Esophagus muscularis mucosa (tissue), 4 donors: ENCODE results near the gene RAD18. TPM values are rescaled to one million over a fixed set of nuclear protein-coding genes. Genes with fewer than 3 reads are reported as not detected.

ENCODE experiments used
- DNase-seq: peaks from one replicate; pipeline ENCODE4 v3.0.0-alpha.2; 2017; ENCODE audit errors: extremely low spot score
- H3K27ac ChIP-seq, 4 donors: fragments of 200-600 bp; sonication (generic); replicated peaks in 1 of 4; 1 replicate in 3 of 4; 2 replicates in 1 of 4; pipeline ENCODE4 v1.5.1; 2016 to 2019; ENCODE audit warnings: mild to moderate bottlenecking in 1 of 4
- H3K27me3 ChIP-seq, 4 donors: fragments of 200-600 bp; sonication (generic); one replicate each; pipeline versions ENCODE4 v1.5.1 to v1.6.0; 2016 to 2019
- H3K36me3 ChIP-seq, 4 donors: fragments of 200-600 bp; sonication (generic); one replicate each; pipeline ENCODE4 v1.5.1; 2016 to 2019
- H3K4me1 ChIP-seq, 4 donors: fragments of 200-600 bp; sonication (generic); one replicate each; pipeline ENCODE4 v1.5.1; 2016 to 2019
- H3K4me3 ChIP-seq, 4 donors: fragments of 200-600 bp; sonication (generic); 1 replicate in 2 of 4; 2 replicates in 2 of 4; pipeline ENCODE4 v1.5.1; 2016 to 2019; ENCODE audit warnings: mild to moderate bottlenecking in 4 of 4, moderate library complexity in 1 of 4
- H3K9me3 ChIP-seq, 4 donors: fragments of 200-600 bp; sonication (generic); 1 replicate in 3 of 4; 2 replicates in 1 of 4; pipeline ENCODE4 v1.5.1; 2016 to 2019
- EP300 ChIP-seq: sonication (generic); formaldehyde crosslinking; IDR thresholded peaks from one replicate; pipeline ENCODE4 v1.6.1; 2017; ENCODE audit warnings: antibody characterized with exemption
- POLR2A ChIP-seq: fragments of 450-650 bp; IDR thresholded peaks from one replicate; pipeline ENCODE4 v1.6.1; 2017; ENCODE audit warnings: antibody characterized with exemption, moderate library complexity, mild to moderate bottlenecking, low read depth
- POLR2AphosphoS5 ChIP-seq, 2 donors: sonication (generic); formaldehyde crosslinking; IDR thresholded peaks; one replicate each; pipeline ENCODE4 v1.6.1; 2017; ENCODE audit warnings: antibody characterized with exemption in 2 of 2
- WGBS: methylation state at CpG from one replicate; pipeline ENCODE4 v1.1.5; 2018; 5-methylcytosine and 5-hydroxymethylcytosine counted together
- intact Hi-C: fragments of 100-400 bp; cut with DNase I; formaldehyde crosslinking; loops from one replicate; pipeline ENCODE4 v1.15.1; 2023
- total RNA-seq, 4 donors: library from RNA; depleted of rRNA; stranded (reverse); fragments of >200 nt; gene quantifications; one replicate each; pipeline versions ENCODE4 v1.1.0 to v1.2.1, GENCODE V29; 2016
- TF ChIP-seq, protein P1 (sequence below), 3 experiments: fragments of 200-600 bp in 2 of 3; fragments of 450-650 bp in 1 of 3; sonication (generic) in 2 of 3; IDR thresholded peaks; one replicate each; pipeline ENCODE4 v1.5.1; 2017 to 2019; ENCODE audit warnings: antibody characterized with exemption in 3 of 3, mild to moderate bottlenecking in 2 of 3, moderate library complexity in 1 of 3

The RAD18 gene
- total RNA-seq, 4 donors from 2014 or later = 3.4 to 6.6 (median 5.2) TPM

DNA sequence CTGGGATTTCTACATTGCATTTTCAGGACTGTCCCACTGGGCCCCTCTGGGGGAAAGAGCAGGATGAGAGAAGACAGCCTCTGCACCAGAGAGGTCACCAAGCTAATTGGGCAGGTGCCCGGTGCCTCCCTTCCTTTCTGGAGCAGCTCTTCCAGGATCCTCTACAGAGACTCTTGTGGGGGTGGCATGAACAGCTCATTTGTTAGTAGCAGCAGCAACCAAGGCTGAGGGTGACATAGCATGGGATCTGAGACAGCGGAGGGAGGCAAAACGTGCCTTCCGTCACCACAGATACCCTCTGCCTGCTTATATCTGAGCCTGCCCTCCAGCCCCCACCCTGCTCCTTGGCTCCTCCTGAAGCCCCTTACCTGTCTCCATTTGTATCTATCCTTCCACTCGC lies 110.8 kb downstream of the RAD18 start:
- H3K9me3 ChIP-seq = no peaks in the 10 kb centered on the region
- DNase-seq = no peak
- H3K27ac ChIP-seq = no peak overlapping the region
- no peaks in the 10 kb centered on the region for H3K27me3 ChIP-seq
- peaks cover 0 to 8% (median 0%) of the 10 kb centered on the region in 4 donors for H3K4me1 ChIP-seq
- intact Hi-C loops = no loop called here
- no peaks in the 10 kb centered on the region for H3K36me3 ChIP-seq
- H3K4me3 ChIP-seq = no peak overlapping the region
- WGBS = 85% methylated on average over 4 of the region's 5 CpGs
- no peak for TF ChIP-seq POLR2A
- no peak for TF ChIP-seq POLR2AphosphoS5 (IDR thresholded peaks at IDR 0.05)
- TF ChIP-seq, protein P1, sequence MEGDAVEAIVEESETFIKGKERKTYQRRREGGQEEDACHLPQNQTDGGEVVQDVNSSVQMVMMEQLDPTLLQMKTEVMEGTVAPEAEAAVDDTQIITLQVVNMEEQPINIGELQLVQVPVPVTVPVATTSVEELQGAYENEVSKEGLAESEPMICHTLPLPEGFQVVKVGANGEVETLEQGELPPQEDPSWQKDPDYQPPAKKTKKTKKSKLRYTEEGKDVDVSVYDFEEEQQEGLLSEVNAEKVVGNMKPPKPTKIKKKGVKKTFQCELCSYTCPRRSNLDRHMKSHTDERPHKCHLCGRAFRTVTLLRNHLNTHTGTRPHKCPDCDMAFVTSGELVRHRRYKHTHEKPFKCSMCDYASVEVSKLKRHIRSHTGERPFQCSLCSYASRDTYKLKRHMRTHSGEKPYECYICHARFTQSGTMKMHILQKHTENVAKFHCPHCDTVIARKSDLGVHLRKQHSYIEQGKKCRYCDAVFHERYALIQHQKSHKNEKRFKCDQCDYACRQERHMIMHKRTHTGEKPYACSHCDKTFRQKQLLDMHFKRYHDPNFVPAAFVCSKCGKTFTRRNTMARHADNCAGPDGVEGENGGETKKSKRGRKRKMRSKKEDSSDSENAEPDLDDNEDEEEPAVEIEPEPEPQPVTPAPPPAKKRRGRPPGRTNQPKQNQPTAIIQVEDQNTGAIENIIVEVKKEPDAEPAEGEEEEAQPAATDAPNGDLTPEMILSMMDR (IDR thresholded peaks at IDR 0.05) = no peak
- TF ChIP-seq EP300 = no peak

DNA sequence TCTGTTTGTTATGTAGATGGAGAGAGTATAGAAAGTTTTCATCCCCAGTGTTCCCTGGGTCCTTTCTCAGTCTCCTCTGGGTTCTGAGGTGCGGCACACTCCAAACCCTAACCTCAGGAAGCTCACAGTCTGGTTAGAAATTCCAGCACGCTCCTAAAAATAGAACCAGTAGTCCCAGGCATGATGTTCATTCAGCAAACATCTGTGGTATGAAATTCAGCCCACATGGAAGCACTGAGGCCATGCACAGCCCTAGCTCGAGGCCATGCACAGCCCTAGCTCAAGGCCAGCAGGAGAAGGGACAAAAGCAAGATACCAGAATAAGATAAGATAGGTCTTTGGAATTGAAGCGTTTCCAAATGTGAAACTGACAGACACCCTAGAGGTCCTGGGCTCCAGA lies 111.6 kb downstream of the RAD18 start:
- H3K27ac ChIP-seq = no peak overlapping the region
- peaks cover 0 to 8% (median 0%) of the 10 kb centered on the region in 4 donors for H3K4me1 ChIP-seq
- no peaks in the 10 kb centered on the region for H3K27me3 ChIP-seq
- 73% methylated on average over 3 of the region's 4 CpGs for WGBS
- no peak overlapping the region for H3K4me3 ChIP-seq
- no peak for TF ChIP-seq EP300
- no peak for TF ChIP-seq POLR2AphosphoS5 (IDR thresholded peaks at IDR 0.05)
- no peak for TF ChIP-seq POLR2A
- TF ChIP-seq, protein P1 (IDR thresholded peaks at IDR 0.05) = no peak
- DNase-seq = no peak
- no peaks in the 10 kb centered on the region for H3K36me3 ChIP-seq
- intact Hi-C loops = no loop called here
- no peaks in the 10 kb centered on the region for H3K9me3 ChIP-seq

DNA sequence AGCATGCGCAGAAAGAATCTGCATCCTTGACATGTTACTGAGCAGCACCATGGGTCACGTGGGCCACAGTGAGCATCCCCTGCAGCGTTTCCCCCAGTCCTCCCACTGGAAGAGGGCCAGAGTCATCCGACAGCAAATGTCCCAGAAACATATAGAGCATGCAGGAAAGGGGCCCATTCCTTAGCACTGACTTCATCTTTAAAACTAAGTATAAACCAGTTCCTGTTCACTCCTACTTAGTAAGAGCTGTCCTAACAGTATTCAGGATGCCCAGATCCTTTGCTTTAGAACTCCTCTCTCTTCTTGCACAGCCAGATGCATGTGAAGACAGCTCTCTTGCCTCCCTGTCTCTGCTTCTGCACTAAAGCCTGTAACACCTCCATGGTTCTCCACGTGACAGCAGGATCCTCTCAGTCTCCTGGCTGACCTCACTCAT lies 114.6 kb downstream of the RAD18 start:
- intact Hi-C loops = no loop called here
- Histone ChIP-seq H3K36me3 (no peaks in the 10 kb centered on the region), H3K27me3 (no peaks in the 10 kb centered on the region), H3K4me3 (no peak overlapping the region), H3K27ac (no peak overlapping the region), H3K9me3 (no peaks in the 10 kb centered on the region), H3K4me1 (peaks cover 0 to 8% (median 0%) of the 10 kb centered on the region in 4 donors)
- 47% methylated on average over 5 of the region's 5 CpGs for WGBS
- DNase-seq = no peak
- TF ChIP-seq POLR2AphosphoS5 (IDR thresholded peaks at IDR 0.05) (no peak), EP300 (no peak), POLR2A (no peak)
- TF ChIP-seq, protein P1 (IDR thresholded peaks at IDR 0.05) = no peak

DNA sequence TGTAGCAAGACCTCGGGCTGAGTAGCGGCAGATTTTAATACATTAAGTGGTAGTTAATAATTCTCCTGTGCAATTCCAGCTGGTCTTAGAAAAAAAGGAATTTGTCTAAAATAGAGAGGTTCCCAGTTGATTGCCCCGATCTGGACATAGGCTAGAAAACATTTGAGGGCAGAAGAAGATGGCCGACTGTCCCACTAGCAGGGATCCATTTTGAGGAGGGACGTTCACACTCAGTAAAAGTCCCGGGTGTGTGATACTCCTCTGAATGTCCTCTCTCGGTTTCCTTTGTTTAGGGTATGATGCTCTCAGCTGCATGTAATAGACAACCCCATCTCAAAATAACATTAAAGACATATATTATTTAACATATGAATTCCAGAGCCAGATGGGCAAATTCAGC lies 116.0 kb downstream of the RAD18 start:
- Histone ChIP-seq H3K27me3 (no peaks in the 10 kb centered on the region), H3K4me1 (peaks cover 0 to 8% (median 0%) of the 10 kb centered on the region in 4 donors), H3K4me3 (no peak overlapping the region), H3K27ac (no peak overlapping the region), H3K36me3 (no peaks in the 10 kb centered on the region), H3K9me3 (no peaks in the 10 kb centered on the region)
- 96% methylated on average over 7 of the region's 7 CpGs for WGBS
- peak; percentile 55 for DNase-seq
- intact Hi-C loops = no loop called here
- no peak for TF ChIP-seq POLR2A

DNA sequence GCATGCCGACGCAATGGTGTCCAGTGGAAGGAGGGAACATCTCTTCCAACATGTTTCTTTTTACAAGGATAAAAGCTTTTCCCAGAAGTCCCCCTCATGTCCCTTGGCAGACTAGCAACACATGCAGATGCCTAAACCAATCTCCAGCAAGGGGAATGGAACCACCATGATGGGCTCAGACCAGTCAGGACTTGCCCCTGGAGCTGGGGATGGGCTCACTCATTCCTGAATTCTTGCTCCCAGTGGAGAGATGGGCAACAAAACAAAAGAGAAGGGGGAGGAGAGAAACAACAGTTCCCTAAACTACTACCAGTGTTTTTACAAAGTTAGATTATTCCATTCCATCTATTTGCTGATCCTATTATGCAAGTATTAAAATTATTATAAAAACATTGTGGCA lies 117.1 kb downstream of the RAD18 start:
- no peak overlapping the region for H3K27ac ChIP-seq
- H3K4me1 ChIP-seq = peaks cover 0 to 8% (median 0%) of the 10 kb centered on the region in 4 donors
- H3K9me3 ChIP-seq = no peaks in the 10 kb centered on the region
- intact Hi-C loops = no loop called here
- no peak for DNase-seq
- no peaks in the 10 kb centered on the region for H3K36me3 ChIP-seq
- no peak overlapping the region for H3K4me3 ChIP-seq
- TF ChIP-seq, protein P1 (IDR thresholded peaks at IDR 0.05) = no peak
- no peak for TF ChIP-seq EP300
- no peak for TF ChIP-seq POLR2A
- no peaks in the 10 kb centered on the region for H3K27me3 ChIP-seq
- WGBS = 84% methylated on average over 2 of the region's 2 CpGs
